ENCODE measurements around the gene CTSC.

Gene CTSC

DNA sequence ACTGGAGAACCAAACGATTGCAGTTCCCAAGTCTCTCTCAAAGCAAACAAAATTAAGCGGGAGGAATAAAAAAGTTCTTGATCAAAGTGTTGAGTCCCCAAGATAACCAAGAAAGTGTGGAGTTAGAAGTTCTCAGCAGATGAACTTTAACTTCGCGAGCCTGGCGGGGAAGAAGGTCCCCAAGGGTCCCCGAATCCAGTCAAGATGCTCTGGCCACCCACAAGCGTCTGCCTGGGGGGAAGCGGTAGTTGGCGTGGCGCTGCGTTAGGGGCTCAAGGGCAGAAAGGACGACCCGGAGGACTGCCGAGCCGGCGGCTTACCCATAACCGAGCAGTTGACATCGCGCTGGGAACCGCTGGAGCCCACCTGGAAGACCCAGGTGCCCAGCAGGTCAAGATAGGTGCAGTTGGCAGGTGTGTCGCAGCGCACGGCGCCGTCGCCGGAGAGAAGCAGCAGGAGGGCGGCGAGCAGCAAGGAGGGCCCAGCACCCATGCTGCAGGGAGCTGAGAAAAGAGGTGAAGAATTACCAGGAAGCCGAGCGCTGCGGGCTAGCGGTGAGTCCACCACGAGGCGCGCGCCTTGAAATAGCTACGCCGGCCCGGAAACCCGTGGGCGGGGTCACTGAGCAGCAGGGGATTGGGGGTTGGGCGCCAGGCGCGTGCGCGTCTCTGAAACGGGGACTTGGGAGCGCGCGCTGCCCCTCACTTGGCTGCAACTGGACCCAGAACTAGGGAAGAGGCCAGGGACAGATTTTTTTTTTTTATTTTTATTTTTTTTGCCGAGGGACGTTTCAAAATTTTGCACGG, at the start of gene CTSC:
TSS of gene CTSC (minus strand) at position 556 of the 806 bp plus-strand sequence. CDS start at position 492, 64 bp downstream.
- Histone ChIP-seq H3K27ac (ENCODE audit: low read length) (peak within 1 kb of the TSS; percentile 94), H3K9me3 (ENCODE audit: insufficient read depth, low read length) (no peaks in the 10 kb centered on the region), H3K4me1 (ENCODE audit: low read length) (peaks cover 59% of the 10 kb centered on the region), H3K36me3 (replicated peaks; ENCODE audit: low read depth, low read length) (peaks cover 40% of the 10 kb centered on the region), H3K4me2 (ENCODE audit: low read length) (peak within 1 kb of the TSS; percentile 87), H3K9ac (ENCODE audit: low read length) (peak within 1 kb of the TSS; percentile 98), H3K4me3 (ENCODE audit: low read length) (peak within 1 kb of the TSS; percentile 93), H3K27me3 (ENCODE audit: low read depth, low read length) (no peaks in the 10 kb centered on the region), H4K20me1 (ENCODE audit: insufficient read depth, low read length) (peaks cover 34% of the 10 kb centered on the region), H3K79me2 (ENCODE audit: low read length) (peaks cover 81% of the 10 kb centered on the region), H2AFZ (ENCODE audit: low read depth, low read length) (peak within 1 kb of the TSS; percentile 33)
- TF ChIP-seq CTCF (IDR thresholded peaks at IDR 0.05; ENCODE audit: low read depth, low read length) (no peak), EZH2phosphoT487 (IDR thresholded peaks at IDR 0.05; ENCODE audit: low read depth) (no peak)

- no peak overlapping the region for H3K4me2 ChIP-seq (ENCODE audit: low read length)
- no peaks in the 10 kb centered on the region for H3K9me3 ChIP-seq (ENCODE audit: insufficient read depth, low read length)
- H3K4me3 ChIP-seq (ENCODE audit: low read length) = no peak overlapping the region
- no peaks in the 10 kb centered on the region for H4K20me1 ChIP-seq (ENCODE audit: insufficient read depth, low read length)
- TF ChIP-seq CTCF (IDR thresholded peaks at IDR 0.05; ENCODE audit: low read depth, low read length) = no peak
- no peak for TF ChIP-seq EZH2phosphoT487 (IDR thresholded peaks at IDR 0.05; ENCODE audit: low read depth)
- H3K79me2 ChIP-seq (ENCODE audit: low read length) = no peaks in the 10 kb centered on the region
- no peak overlapping the region for H2AFZ ChIP-seq (ENCODE audit: low read depth, low read length)
- no peaks in the 10 kb centered on the region for H3K27me3 ChIP-seq (ENCODE audit: low read depth, low read length)
- peaks cover 10% of the 10 kb centered on the region for H3K4me1 ChIP-seq (ENCODE audit: low read length)
- H3K9ac ChIP-seq (ENCODE audit: low read length) = no peak overlapping the region
- no peak overlapping the region for H3K27ac ChIP-seq (ENCODE audit: low read length)
- H3K36me3 ChIP-seq (replicated peaks; ENCODE audit: low read depth, low read length) = no peaks in the 10 kb centered on the region
Measured at GRCh38 chr11:88384669-88385005, 47.1 kb upstream of the CTSC start.

DNA sequence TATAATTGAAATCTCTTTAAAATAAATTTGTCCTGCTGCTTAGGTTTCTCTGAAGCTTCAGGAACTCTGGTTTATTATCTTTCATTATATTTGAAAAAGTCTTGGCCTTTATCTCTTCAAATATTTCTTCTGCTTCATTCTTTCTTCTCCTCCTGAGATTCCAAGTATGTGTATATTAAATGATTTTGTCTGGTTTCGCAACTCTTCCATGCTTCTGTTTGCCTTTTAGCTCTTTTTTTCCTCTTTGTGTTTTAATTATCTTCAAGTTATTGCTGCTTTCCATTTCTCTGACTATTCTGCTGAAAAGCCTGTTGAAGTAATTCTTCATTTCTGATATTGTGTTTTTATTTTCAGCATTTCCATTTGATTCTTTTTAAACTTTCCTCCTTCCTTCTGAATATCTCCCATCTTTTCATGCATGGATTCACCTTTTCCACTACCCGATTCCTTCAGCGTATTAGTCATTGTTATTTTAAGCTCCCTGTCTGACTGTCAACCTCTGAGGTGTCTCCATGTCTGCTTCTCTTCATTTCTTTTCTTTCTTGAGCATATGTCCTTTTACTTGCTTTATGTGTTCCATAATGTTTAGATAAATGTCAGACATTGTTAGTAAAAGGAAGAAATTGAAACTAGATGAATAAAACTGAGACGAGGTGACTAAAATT, 46.6 kb upstream of the CTSC start:
- H3K9me3 ChIP-seq (ENCODE audit: insufficient read depth, low read length) = no peaks in the 10 kb centered on the region
- no peak overlapping the region for H3K4me2 ChIP-seq (ENCODE audit: low read length)
- H3K36me3 ChIP-seq (replicated peaks; ENCODE audit: low read depth, low read length) = no peaks in the 10 kb centered on the region
- H3K27ac ChIP-seq (ENCODE audit: low read length) = no peak overlapping the region
- peak overlapping the region; percentile 11; the same call in 1 of the 2 replicates for H2AFZ ChIP-seq (ENCODE audit: low read depth, low read length)
- no peaks in the 10 kb centered on the region for H3K27me3 ChIP-seq (ENCODE audit: low read depth, low read length)
- H3K4me3 ChIP-seq (ENCODE audit: low read length) = no peak overlapping the region
- no peaks in the 10 kb centered on the region for H4K20me1 ChIP-seq (ENCODE audit: insufficient read depth, low read length)
- no peak overlapping the region for H3K9ac ChIP-seq (ENCODE audit: low read length)
- H3K79me2 ChIP-seq (ENCODE audit: low read length) = no peaks in the 10 kb centered on the region
- TF ChIP-seq EZH2phosphoT487 (IDR thresholded peaks at IDR 0.05; ENCODE audit: low read depth) (no peak), CTCF (IDR thresholded peaks at IDR 0.05; ENCODE audit: low read depth, low read length) (no peak)
- peaks cover 10% of the 10 kb centered on the region for H3K4me1 ChIP-seq (ENCODE audit: low read length)

GRCh38 chr11:88383447-88383846, 45.9 kb upstream of the CTSC start:
- Histone ChIP-seq H3K4me3 (ENCODE audit: low read length) (no peak overlapping the region), H4K20me1 (ENCODE audit: insufficient read depth, low read length) (no peaks in the 10 kb centered on the region), H3K9me3 (ENCODE audit: insufficient read depth, low read length) (no peaks in the 10 kb centered on the region), H2AFZ (ENCODE audit: low read depth, low read length) (peak overlapping the region; percentile 18; the same call in 1 of the 2 replicates), H3K79me2 (ENCODE audit: low read length) (no peaks in the 10 kb centered on the region), H3K36me3 (replicated peaks; ENCODE audit: low read depth, low read length) (no peaks in the 10 kb centered on the region), H3K9ac (ENCODE audit: low read length) (no peak overlapping the region), H3K4me2 (ENCODE audit: low read length) (no peak overlapping the region), H3K27me3 (ENCODE audit: low read depth, low read length) (no peaks in the 10 kb centered on the region), H3K4me1 (ENCODE audit: low read length) (peaks cover 10% of the 10 kb centered on the region), H3K27ac (ENCODE audit: low read length) (no peak overlapping the region)
- TF ChIP-seq CTCF (IDR thresholded peaks at IDR 0.05; ENCODE audit: low read depth, low read length) (no peak), EZH2phosphoT487 (IDR thresholded peaks at IDR 0.05; ENCODE audit: low read depth) (no peak)

Measured in OCI-LY3 (cell line).